ENCODE data around the gene MB21D2.

MB21D2 gene

DNA sequence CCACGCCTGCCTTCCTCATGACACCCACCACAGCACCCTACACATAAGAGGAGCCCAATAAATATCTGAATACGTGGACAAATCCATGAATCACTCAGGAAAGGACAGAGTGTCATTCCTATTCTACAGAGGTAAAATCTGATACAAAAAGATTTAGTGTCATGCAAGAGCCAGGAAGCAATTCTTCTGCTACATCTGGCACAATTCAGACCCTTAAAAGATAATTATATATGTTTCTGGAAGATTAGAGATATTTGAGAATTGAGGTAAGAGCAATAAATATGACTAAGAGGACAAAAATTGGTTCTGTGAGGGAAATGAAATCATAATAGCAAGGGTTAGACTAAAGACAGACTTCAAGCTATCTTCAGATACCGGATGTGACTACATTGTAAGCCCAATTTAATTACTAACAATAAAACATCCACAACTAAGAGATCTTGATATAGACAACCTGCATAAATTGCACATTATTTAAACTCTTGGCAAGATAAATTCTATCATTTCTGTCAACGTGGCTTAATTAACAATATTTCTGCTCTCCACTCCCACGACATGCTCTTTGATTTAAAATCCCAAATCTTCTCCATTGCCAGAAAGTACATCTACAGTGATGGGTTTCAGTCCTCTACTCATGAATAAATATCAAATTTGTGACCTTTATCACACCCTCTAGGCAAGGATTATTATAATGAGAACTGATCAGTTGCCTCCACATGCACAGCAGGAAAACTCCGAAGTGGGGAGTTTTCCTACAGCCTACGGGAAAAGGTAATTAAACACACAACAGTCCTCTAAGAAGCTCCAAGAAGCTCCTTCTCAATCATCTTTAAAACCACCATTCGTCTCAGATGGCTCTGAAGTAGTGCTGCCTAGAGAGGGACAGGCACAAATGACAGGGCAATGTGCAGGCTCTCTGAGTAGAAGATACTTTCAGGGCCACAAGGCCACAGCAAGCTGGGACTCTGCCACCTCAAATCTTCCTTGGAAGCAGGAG is 32.6 kb downstream of the MB21D2 start:
- Histone ChIP-seq H3K27ac (replicated peaks) (no peak overlapping the region), H3K27me3 (ENCODE audit: insufficient read depth, poor library complexity, severe bottlenecking) (no peaks in the 10 kb centered on the region), H3K4me3 (replicated peaks; ENCODE audit: insufficient read depth, low read length) (no peak overlapping the region)
- TF ChIP-seq GABPA (IDR thresholded peaks at IDR 0.05; ENCODE audit: low read depth) = no peak
- no peak for TF ChIP-seq POLR2AphosphoS5 (IDR thresholded peaks at IDR 0.05; ENCODE audit: low read depth)
- TF ChIP-seq, protein P1, sequence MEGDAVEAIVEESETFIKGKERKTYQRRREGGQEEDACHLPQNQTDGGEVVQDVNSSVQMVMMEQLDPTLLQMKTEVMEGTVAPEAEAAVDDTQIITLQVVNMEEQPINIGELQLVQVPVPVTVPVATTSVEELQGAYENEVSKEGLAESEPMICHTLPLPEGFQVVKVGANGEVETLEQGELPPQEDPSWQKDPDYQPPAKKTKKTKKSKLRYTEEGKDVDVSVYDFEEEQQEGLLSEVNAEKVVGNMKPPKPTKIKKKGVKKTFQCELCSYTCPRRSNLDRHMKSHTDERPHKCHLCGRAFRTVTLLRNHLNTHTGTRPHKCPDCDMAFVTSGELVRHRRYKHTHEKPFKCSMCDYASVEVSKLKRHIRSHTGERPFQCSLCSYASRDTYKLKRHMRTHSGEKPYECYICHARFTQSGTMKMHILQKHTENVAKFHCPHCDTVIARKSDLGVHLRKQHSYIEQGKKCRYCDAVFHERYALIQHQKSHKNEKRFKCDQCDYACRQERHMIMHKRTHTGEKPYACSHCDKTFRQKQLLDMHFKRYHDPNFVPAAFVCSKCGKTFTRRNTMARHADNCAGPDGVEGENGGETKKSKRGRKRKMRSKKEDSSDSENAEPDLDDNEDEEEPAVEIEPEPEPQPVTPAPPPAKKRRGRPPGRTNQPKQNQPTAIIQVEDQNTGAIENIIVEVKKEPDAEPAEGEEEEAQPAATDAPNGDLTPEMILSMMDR (IDR thresholded peaks at IDR 0.05; ENCODE audit: insufficient read depth, low read length) = no peak
- TF ChIP-seq SPI1 (IDR thresholded peaks at IDR 0.05; ENCODE audit: borderline replicate concordance, low read depth) = no peak
- TF ChIP-seq, protein P2, sequence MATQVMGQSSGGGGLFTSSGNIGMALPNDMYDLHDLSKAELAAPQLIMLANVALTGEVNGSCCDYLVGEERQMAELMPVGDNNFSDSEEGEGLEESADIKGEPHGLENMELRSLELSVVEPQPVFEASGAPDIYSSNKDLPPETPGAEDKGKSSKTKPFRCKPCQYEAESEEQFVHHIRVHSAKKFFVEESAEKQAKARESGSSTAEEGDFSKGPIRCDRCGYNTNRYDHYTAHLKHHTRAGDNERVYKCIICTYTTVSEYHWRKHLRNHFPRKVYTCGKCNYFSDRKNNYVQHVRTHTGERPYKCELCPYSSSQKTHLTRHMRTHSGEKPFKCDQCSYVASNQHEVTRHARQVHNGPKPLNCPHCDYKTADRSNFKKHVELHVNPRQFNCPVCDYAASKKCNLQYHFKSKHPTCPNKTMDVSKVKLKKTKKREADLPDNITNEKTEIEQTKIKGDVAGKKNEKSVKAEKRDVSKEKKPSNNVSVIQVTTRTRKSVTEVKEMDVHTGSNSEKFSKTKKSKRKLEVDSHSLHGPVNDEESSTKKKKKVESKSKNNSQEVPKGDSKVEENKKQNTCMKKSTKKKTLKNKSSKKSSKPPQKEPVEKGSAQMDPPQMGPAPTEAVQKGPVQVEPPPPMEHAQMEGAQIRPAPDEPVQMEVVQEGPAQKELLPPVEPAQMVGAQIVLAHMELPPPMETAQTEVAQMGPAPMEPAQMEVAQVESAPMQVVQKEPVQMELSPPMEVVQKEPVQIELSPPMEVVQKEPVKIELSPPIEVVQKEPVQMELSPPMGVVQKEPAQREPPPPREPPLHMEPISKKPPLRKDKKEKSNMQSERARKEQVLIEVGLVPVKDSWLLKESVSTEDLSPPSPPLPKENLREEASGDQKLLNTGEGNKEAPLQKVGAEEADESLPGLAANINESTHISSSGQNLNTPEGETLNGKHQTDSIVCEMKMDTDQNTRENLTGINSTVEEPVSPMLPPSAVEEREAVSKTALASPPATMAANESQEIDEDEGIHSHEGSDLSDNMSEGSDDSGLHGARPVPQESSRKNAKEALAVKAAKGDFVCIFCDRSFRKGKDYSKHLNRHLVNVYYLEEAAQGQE (IDR thresholded peaks at IDR 0.05; ENCODE audit: insufficient replicate concordance, low read depth) = no peak
- DNase-seq (ENCODE audit: low read depth in 1 of 2, low spot score in 1 of 2) = no peak

- H3K27ac ChIP-seq (replicated peaks) = no peak overlapping the region
- TF ChIP-seq GABPA (IDR thresholded peaks at IDR 0.05; ENCODE audit: low read depth) (no peak), POLR2AphosphoS5 (IDR thresholded peaks at IDR 0.05; ENCODE audit: low read depth) (no peak), SPI1 (IDR thresholded peaks at IDR 0.05; ENCODE audit: borderline replicate concordance, low read depth) (no peak)
- TF ChIP-seq, protein P2 (IDR thresholded peaks at IDR 0.05; ENCODE audit: insufficient replicate concordance, low read depth) = no peak
- TF ChIP-seq, protein P1 (IDR thresholded peaks at IDR 0.05; ENCODE audit: insufficient read depth, low read length) = no peak
- no peak overlapping the region for H3K4me3 ChIP-seq (replicated peaks; ENCODE audit: insufficient read depth, low read length)
- no peaks in the 10 kb centered on the region for H3K27me3 ChIP-seq (ENCODE audit: insufficient read depth, poor library complexity, severe bottlenecking)
- no peak for DNase-seq (ENCODE audit: low read depth in 1 of 2, low spot score in 1 of 2)
Observed at GRCh38 chr3:192883512-192883911, 34.1 kb downstream of the MB21D2 start.

GRCh38 chr3:192881159-192881786 is 36.4 kb downstream of the MB21D2 start:
- TF ChIP-seq, protein P2 (IDR thresholded peaks at IDR 0.05; ENCODE audit: insufficient replicate concordance, low read depth) = no peak
- TF ChIP-seq, protein P1 (IDR thresholded peaks at IDR 0.05; ENCODE audit: insufficient read depth, low read length) = no peak
- no peak for TF ChIP-seq SPI1 (IDR thresholded peaks at IDR 0.05; ENCODE audit: borderline replicate concordance, low read depth)
- Histone ChIP-seq H3K27ac (replicated peaks) (no peak overlapping the region), H3K4me3 (replicated peaks; ENCODE audit: insufficient read depth, low read length) (no peak overlapping the region), H3K27me3 (ENCODE audit: insufficient read depth, poor library complexity, severe bottlenecking) (no peaks in the 10 kb centered on the region)
- no peak for DNase-seq (ENCODE audit: low read depth in 1 of 2, low spot score in 1 of 2)
